ENCODE results near the gene ST6GAL1. TPM values are rescaled to one million over a fixed set of nuclear protein-coding genes. Genes with fewer than 3 reads are reported as not detected.

The ST6GAL1 gene
- total and polyA plus RNA-seq, 2 of the 13 experiments (the other 11 are each of a cell fraction or from before 2014, with no cell fraction given), result 79.9 to 164 TPM

DNA sequence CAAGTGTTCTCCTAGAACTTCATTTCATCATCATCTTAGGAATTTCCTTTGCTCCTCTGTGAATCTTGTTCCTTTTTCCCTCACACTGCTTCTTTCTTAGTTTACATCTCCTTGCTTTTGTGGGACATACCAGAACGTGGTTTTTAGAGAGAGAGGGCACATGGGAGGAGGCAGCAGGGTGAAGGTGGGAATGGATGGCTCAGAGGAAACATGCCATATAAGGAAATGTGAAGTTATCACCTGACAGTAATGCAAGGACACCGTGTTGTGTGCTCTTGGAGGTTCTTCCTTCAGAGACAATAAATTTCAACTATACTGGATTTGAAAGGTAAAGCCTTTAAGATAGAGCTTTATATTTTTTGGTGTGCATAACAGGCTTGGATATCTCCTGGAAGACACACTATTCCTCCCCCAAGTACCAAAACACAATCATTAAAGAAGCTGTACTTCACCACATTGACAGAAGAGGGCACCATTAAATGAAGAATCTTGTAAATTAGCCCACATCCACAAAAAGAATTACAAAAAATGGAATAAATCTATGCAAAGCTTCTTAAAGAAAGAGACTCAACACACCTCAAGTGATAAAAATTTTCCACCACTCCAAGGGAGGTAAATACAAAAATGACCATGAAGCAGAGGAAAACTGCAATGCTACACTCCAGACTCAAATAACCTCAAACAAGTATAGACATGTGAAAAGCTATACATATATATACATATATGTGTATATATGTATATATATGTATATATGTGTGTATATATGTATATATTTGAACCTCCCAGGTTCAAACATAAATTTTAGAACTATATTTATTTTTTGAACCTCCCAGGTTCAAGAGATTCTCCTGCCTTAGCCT, 182.8 kb downstream of the ST6GAL1 start:
- Histone ChIP-seq H3K27me3 (ENCODE audit: control insufficient read depth in 1 of 2, insufficient read depth in 2 of 2, low read length in 2 of 2) (peaks cover 0 to 7% of the 10 kb centered on the region in 2 experiments; a peak in 1 of 5 replicates), H3K4me2 (ENCODE audit: low read depth, low read length) (no peak overlapping the region), H3K9ac (ENCODE audit: insufficient read depth, low read depth, low read length) (no peak overlapping the region), H3K36me3 (replicated peaks in 1 of 2; ENCODE audit: control insufficient read depth in 1 of 2, insufficient read depth in 2 of 2, low read length in 2 of 2) (no peaks in the 10 kb centered on the region), H3K4me3 (replicated peaks in 1 of 3; ENCODE audit: insufficient read depth in 1 of 3, low read depth in 2 of 3, low read length in 3 of 3) (no peak overlapping the region), H4K20me1 (ENCODE audit: insufficient read depth, low read length) (no peaks in the 10 kb centered on the region), H2AFZ (ENCODE audit: low read length) (no peak overlapping the region), H3K9me3 (ENCODE audit: low read length) (no peaks in the 10 kb centered on the region), H3K4me1 (ENCODE audit: insufficient read depth, low read length) (0 out of 2 replicates have a peak, but pooled peaks cover 6% of the 10 kb centered on the region), H3K79me2 (ENCODE audit: insufficient read depth, low read length) (no peaks in the 10 kb centered on the region), H3K27ac (ENCODE audit: extremely low read length, insufficient read depth, low read length) (no peak overlapping the region)
- in situ Hi-C loops (cut with HindIII; ENCODE audit: extremely low pct_ligation_motif_present, low pct_unique_long_range_greater_than_20kb) (no loop called here), intact Hi-C loops (cut with micrococcal nuclease; ENCODE audit: unreplicated experiment) (loop anchor here (1.0 kb wide), 2 partner anchors 52 to 264 kb away; no protein-coding TSS in a partner anchor)
- DNase-seq (ENCODE audit: low spot score), result peak; percentile 12
- BruUV-seq (replicated peaks), result no TSS peak
- peak; percentile 46 for FAIRE-seq
- CTCF ChIA-PET (ENCODE audit: low intra/inter-chr PET ratio, low total read pairs), result interaction anchor here (1.5 to 2.7 kb wide), 2 partner anchors 52 to 264 kb away, joined by 5 to 11 read pairs; no protein-coding TSS in a partner anchor
- 2% methylated on average over 2 of the region's 2 CpGs for WGBS (ENCODE audit: low lambda C conversion rate)
- POLR2A ChIA-PET, result no interaction called here
- ATAC-seq, result peak; percentile 43; the same call in 2 of the 3 replicates
- TF ChIP-seq STAG1 (CRISPR knock-in tag; IDR thresholded peaks at IDR 0.05), result peak; percentile 56
- no peak for TF ChIP-seq PCBP1 (IDR thresholded peaks at IDR 0.05; ENCODE audit: borderline replicate concordance, low read depth, low read length)
- peak; percentile 21; the same call in 1 of the 2 replicates for TF ChIP-seq SMC3 (IDR thresholded peaks at IDR 0.05; ENCODE audit: low read length)
- TF ChIP-seq RBM22 (optimal IDR thresholded peaks at IDR 0.05; ENCODE audit: low read length), result no peak
- TF ChIP-seq, protein P1, sequence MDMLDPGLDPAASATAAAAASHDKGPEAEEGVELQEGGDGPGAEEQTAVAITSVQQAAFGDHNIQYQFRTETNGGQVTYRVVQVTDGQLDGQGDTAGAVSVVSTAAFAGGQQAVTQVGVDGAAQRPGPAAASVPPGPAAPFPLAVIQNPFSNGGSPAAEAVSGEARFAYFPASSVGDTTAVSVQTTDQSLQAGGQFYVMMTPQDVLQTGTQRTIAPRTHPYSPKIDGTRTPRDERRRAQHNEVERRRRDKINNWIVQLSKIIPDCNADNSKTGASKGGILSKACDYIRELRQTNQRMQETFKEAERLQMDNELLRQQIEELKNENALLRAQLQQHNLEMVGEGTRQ (IDR thresholded peaks at IDR 0.05; ENCODE audit: low read depth, low read length), result no peak
- TF ChIP-seq, protein P1 (CRISPR knock-in tag; IDR thresholded peaks at IDR 0.05; ENCODE audit: borderline replicate concordance), result peak; percentile 69; the same call in 1 of the 2 replicates
- peak; percentile 95 for TF ChIP-seq SRF (IDR thresholded peaks at IDR 0.05; ENCODE audit: low read depth, low read length)
- no peak for TF ChIP-seq ZSCAN12 (CRISPR knock-in tag; IDR thresholded peaks at IDR 0.05)
- TF ChIP-seq HDAC1 (CRISPR knock-in tag; IDR thresholded peaks at IDR 0.05), result no peak
- TF ChIP-seq KLF16 (CRISPR knock-in tag; IDR thresholded peaks at IDR 0.05), result 0 out of 4 replicates have a peak, but pooled peaks of 1 of the 2 experiments have one; percentile 25
- TF ChIP-seq, protein P2, sequence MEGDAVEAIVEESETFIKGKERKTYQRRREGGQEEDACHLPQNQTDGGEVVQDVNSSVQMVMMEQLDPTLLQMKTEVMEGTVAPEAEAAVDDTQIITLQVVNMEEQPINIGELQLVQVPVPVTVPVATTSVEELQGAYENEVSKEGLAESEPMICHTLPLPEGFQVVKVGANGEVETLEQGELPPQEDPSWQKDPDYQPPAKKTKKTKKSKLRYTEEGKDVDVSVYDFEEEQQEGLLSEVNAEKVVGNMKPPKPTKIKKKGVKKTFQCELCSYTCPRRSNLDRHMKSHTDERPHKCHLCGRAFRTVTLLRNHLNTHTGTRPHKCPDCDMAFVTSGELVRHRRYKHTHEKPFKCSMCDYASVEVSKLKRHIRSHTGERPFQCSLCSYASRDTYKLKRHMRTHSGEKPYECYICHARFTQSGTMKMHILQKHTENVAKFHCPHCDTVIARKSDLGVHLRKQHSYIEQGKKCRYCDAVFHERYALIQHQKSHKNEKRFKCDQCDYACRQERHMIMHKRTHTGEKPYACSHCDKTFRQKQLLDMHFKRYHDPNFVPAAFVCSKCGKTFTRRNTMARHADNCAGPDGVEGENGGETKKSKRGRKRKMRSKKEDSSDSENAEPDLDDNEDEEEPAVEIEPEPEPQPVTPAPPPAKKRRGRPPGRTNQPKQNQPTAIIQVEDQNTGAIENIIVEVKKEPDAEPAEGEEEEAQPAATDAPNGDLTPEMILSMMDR (CRISPR knock-in tag; IDR thresholded peaks at IDR 0.05), result peak; percentile 59
- TF ChIP-seq, protein P3, sequence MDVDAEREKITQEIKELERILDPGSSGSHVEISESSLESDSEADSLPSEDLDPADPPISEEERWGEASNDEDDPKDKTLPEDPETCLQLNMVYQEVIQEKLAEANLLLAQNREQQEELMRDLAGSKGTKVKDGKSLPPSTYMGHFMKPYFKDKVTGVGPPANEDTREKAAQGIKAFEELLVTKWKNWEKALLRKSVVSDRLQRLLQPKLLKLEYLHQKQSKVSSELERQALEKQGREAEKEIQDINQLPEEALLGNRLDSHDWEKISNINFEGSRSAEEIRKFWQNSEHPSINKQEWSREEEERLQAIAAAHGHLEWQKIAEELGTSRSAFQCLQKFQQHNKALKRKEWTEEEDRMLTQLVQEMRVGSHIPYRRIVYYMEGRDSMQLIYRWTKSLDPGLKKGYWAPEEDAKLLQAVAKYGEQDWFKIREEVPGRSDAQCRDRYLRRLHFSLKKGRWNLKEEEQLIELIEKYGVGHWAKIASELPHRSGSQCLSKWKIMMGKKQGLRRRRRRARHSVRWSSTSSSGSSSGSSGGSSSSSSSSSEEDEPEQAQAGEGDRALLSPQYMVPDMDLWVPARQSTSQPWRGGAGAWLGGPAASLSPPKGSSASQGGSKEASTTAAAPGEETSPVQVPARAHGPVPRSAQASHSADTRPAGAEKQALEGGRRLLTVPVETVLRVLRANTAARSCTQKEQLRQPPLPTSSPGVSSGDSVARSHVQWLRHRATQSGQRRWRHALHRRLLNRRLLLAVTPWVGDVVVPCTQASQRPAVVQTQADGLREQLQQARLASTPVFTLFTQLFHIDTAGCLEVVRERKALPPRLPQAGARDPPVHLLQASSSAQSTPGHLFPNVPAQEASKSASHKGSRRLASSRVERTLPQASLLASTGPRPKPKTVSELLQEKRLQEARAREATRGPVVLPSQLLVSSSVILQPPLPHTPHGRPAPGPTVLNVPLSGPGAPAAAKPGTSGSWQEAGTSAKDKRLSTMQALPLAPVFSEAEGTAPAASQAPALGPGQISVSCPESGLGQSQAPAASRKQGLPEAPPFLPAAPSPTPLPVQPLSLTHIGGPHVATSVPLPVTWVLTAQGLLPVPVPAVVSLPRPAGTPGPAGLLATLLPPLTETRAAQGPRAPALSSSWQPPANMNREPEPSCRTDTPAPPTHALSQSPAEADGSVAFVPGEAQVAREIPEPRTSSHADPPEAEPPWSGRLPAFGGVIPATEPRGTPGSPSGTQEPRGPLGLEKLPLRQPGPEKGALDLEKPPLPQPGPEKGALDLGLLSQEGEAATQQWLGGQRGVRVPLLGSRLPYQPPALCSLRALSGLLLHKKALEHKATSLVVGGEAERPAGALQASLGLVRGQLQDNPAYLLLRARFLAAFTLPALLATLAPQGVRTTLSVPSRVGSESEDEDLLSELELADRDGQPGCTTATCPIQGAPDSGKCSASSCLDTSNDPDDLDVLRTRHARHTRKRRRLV (CRISPR knock-in tag; IDR thresholded peaks at IDR 0.05), result no peak
- TF ChIP-seq ZNF549 (CRISPR knock-in tag; IDR thresholded peaks at IDR 0.05), result no peak

Data from HepG2 (cell line).